GM12872 (cell line): ENCODE results near the gene CHST1.

ENCODE experiments used
- TF ChIP-seq, protein P1 (sequence below): IDR thresholded peaks from 3 replicates; pipeline ENCODE4 v1.5.1; 2011; ENCODE audit warnings: low read depth, mild to moderate bottlenecking, low read length, moderate library complexity; ENCODE audit not compliant: insufficient read depth

CHST1 gene

DNA sequence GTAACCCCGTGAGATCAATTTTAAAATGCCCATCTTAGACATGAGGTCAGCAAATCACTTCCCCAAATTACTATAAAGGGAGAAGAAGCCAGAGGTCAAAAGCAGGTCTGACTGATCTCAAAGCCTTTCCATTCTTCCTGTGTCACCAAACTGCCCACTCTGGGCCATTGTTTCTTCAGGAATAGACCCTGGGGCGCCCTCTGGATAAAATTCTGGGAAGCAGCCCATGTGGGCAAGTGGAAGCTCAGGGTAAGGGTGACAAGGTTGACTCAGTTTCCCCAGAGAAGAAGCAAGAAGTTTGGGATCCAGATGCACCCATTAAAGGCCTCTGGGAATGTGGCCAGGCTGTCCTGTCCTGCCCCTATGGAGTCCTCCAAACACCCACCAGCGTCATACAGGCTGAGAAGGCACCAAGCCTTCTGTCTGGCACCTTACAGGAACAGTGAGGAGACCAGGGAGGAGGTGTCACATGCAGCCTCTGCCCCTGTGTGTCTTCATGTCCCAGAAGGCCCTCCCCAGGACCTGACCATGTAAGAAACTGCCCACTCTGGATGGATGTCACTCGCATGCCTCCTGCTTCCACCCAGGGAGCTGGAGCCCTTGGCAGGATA lies 50.1 kb downstream of the CHST1 start:
- TF ChIP-seq, protein P1, sequence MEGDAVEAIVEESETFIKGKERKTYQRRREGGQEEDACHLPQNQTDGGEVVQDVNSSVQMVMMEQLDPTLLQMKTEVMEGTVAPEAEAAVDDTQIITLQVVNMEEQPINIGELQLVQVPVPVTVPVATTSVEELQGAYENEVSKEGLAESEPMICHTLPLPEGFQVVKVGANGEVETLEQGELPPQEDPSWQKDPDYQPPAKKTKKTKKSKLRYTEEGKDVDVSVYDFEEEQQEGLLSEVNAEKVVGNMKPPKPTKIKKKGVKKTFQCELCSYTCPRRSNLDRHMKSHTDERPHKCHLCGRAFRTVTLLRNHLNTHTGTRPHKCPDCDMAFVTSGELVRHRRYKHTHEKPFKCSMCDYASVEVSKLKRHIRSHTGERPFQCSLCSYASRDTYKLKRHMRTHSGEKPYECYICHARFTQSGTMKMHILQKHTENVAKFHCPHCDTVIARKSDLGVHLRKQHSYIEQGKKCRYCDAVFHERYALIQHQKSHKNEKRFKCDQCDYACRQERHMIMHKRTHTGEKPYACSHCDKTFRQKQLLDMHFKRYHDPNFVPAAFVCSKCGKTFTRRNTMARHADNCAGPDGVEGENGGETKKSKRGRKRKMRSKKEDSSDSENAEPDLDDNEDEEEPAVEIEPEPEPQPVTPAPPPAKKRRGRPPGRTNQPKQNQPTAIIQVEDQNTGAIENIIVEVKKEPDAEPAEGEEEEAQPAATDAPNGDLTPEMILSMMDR, result no peak

DNA sequence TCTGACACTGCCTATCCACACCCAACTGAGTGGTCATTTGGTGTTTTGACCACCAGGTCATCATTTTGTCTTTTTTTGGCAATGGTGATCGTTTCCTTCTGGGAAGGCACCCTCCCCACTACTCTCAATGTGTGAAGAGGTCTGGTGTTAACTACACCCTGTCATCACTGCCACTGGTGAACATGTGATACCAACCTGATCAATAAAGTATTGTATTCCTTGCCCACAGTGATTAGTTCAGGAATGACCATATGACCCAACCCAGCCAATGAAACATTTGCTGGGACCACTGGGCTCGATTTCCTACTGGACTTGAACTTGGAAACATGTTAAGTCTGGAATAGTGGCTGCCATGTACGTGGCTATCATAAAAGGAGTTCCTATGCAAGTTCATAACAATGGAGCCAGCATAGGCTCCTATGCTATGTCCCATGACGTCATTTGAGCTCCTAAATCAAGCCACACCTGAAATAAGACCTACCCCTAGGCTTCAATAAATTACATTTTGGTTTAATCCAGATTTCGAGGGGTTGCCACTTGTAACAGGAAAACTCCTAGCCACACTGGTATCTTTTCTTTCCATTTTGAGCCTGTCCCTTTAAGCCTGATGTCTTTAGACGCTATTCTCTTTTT lies 51.1 kb downstream of the CHST1 start:
- TF ChIP-seq, protein P1, result no peak

DNA sequence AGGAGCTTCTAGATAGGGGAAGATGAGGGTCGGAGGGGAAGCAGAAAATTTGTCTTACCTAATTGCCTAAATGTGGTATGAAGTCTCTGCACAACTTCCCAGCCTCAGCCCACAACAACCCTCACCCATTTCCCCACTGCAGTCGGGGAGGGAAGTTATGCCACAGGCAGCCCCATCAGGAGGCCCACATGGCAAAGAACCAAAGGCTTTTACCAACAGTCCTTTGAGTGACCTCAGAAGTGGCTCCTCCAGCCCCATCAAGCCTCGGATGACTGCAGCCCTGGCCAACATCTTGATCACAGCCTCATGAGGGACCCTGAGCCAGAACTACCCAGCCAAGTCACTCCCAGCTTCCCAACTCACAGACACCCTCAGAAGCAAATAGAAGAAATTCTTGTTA lies 54.8 kb downstream of the CHST1 start:
- TF ChIP-seq, protein P1, result no peak

DNA sequence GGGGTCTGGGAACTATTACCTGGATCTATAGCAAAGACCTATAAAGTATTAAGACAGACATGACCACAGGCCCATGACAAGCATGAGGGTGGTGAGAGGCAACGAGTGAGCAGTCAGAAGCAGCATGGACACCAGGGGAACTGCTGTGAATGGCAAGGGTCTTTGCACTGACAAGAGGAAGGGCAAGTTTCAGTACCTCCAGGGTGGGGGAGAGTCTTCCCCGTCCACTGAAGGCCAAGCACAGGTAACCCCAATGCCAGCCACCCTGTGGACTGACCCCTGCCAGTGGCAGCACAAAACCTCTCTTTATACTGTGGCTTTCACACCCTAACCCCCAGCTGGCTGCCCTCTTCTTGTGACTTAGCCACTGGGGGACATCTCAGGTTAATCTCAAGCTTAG lies 55.5 kb downstream of the CHST1 start:
- TF ChIP-seq, protein P1, result no peak

DNA sequence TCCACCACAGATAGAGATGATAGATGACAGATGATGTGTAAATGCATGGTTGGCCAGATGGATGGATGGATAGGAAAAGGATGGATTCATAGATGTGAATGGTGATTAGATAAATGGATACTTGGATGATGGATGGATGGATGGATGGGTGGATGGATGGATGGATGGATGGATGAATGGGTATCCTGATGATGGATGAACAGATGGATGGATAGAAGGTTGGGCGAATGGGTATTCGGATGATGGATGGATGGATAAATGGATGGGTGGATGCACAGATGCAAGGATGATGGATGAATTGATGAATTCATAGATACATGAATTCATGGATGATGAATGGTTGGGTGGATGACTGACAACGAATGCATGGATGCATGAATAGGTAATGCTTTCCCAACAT lies 56.1 kb downstream of the CHST1 start:
- TF ChIP-seq, protein P1, result no peak

DNA sequence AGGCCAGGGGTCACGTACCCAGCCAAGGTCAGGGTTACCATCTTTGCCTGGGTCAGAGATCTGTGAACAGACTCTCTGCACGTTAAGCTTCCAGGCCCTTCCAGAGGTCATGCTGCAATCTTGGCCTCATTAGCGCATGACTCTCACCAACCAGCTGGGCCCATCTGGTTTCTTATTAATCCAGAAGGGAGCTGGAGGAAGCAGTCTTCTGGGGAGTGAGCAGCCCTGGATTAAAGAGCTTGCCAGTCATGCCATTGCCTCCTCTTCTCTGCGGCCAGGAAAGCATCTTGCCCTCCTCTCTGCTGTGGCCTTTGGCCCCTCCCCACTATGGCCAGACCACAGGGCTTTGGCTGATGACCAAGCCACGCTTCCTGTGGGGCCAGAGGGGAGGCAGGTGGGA lies 57.4 kb downstream of the CHST1 start:
- TF ChIP-seq, protein P1, result no peak

DNA sequence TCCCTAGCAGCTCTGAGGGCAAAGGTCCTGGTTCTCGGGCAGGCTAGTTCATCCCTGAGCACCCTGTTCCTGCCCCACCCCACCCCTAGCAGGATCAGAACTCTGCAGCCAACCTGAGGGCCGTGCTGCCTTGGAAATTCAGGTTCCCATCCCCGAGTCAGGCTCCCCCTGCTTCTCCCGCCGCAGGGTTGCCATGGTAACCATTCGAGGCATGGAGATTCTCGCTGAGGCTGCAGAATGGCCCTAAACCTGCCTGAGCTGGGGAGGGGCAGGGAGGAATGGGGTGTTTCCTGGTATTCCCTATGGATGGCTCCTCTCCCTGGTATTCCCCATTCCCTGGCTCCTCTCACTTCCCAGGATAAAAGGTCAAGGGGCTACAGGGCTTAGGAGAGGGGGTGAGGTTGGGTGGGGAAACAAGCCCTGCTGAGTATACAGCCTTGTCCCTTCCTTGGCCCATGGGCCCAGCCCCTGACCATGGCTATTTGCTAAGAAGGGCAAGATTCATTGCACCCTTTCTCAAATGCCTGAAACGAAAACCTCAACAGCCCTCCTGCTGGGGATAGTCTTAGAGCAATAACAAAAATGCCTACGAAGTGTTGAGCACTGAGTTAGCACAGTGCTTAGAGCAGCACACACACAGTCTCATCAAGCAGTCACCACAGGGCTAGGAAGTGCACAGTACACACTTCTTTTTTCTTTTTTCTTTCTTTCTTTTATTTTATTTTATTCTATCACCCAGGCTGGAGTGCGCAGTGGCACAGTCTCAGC lies 58.7 kb downstream of the CHST1 start:
- TF ChIP-seq, protein P1, result no peak
